OCI-LY7 (cell line): Measurements from ENCODE around the gene ISLR. TPM values are rescaled to one million over a fixed set of nuclear protein-coding genes. Genes with fewer than 3 reads are reported as not detected.

Experiments
- BruUV-seq: library from RNA; stranded (reverse); fragments of 400-500 nt; replicated peaks from 2 replicates; lab custom pipeline; 2021; lab: Mats Ljungman, UMichigan
- CTCF ChIA-PET: fragments of 300-600 bp; sonication (Branson Sonifier 250); formaldehyde crosslinking; loops from one replicate; lab custom pipeline; 2022; ENCODE audit warnings: antibody characterized with exemption; ENCODE audit not compliant: unreplicated experiment; lab: Charles Lee
- POLR2A ChIA-PET: fragments of 300-600 bp; sonication (Branson Sonifier 250); formaldehyde crosslinking; loops from one replicate; lab custom pipeline; 2022; ENCODE audit warnings: antibody characterized with exemption; lab: Charles Lee
- DNase-seq: peaks from one replicate; pipeline ENCODE4 v3.0.0-alpha.2; 2015; ENCODE audit warnings: low spot score
- H2AFZ ChIP-seq: fragments of 200-600 bp; sonication (generic), shearing (Covaris generic); 2 replicates; pipeline ENCODE4 v1.6.1; 2014; ENCODE audit warnings: mild to moderate bottlenecking, antibody characterized with exemption, low read length, moderate library complexity
- H3K27ac ChIP-seq: fragments of 200-600 bp; sonication (generic); 2 replicates; pipeline ENCODE4 v1.5.1; 2014; ENCODE audit warnings: mixed run types, low read depth, mild to moderate bottlenecking, moderate library complexity, low read length, inconsistent platforms; ENCODE audit not compliant: poor library complexity, severe bottlenecking
- H3K36me3 ChIP-seq: fragments of 200-600 bp; sonication (generic); 2 replicates; pipeline ENCODE4 v1.6.1; 2014; ENCODE audit warnings: mild to moderate bottlenecking, antibody characterized with exemption, low read length, moderate library complexity, mixed read lengths; ENCODE audit not compliant: insufficient read depth
- H3K4me1 ChIP-seq: fragments of 200-600 bp; sonication (generic); 2 replicates; pipeline ENCODE4 v1.5.1; 2014; ENCODE audit warnings: mild to moderate bottlenecking, low read length; ENCODE audit not compliant: insufficient read depth, poor library complexity, severe bottlenecking
- H3K4me2 ChIP-seq: fragments of 200-600 bp; sonication (generic); 2 replicates; pipeline ENCODE4 v1.6.1; 2014; ENCODE audit warnings: mild to moderate bottlenecking, low read length
- H3K4me3 ChIP-seq: fragments of 200-600 bp; sonication (generic); 2 replicates; pipeline ENCODE4 v1.5.1; 2014; ENCODE audit warnings: mild to moderate bottlenecking, low read depth, low read length; ENCODE audit not compliant: poor library complexity, severe bottlenecking
- H3K79me2 ChIP-seq: fragments of 200-600 bp; sonication (generic); 2 replicates; pipeline ENCODE4 v1.6.1; 2016; ENCODE audit warnings: low read depth, mild to moderate bottlenecking, low read length, moderate library complexity, mixed read lengths; ENCODE audit not compliant: insufficient read depth
- H3K9me2 ChIP-seq: fragments of 200-600 bp; sonication (generic); 2 replicates; pipeline ENCODE4 v1.6.1; 2016; ENCODE audit warnings: mild to moderate bottlenecking, low read length, mixed read lengths; ENCODE audit not compliant: insufficient read depth
- H3K9me3 ChIP-seq: fragments of 200-600 bp; sonication (generic); 2 replicates; pipeline ENCODE4 v1.6.1; 2014; ENCODE audit warnings: mild to moderate bottlenecking, mixed run types, low read length, mixed read lengths
- H4K20me1 ChIP-seq: fragments of 200-600 bp; sonication (generic); 2 replicates; pipeline ENCODE4 v1.6.1; 2014; ENCODE audit warnings: mild to moderate bottlenecking, antibody characterized with exemption, low read length, moderate library complexity, mixed read lengths; ENCODE audit not compliant: insufficient read depth
- EZH2phosphoT487 ChIP-seq: fragments of 200-600 bp; sonication (generic); IDR thresholded peaks from 2 replicates; pipeline ENCODE4 v1.6.1; 2018; ENCODE audit warnings: low read depth, borderline replicate concordance, mild to moderate bottlenecking, mixed run types, antibody characterized with exemption, low read length, moderate library complexity, mixed read lengths
- intact Hi-C: fragments of 100-400 bp; cut with micrococcal nuclease; formaldehyde crosslinking; loops from one replicate; pipeline ENCODE4 v1.10.0; 2022; ENCODE audit not compliant: unreplicated experiment
- total RNA-seq, 2 experiments: library from RNA; depleted of rRNA in 1 of 2; stranded (reverse); fragments of >200 nt in 1 of 2; shearing (Covaris generic) in 1 of 2; gene quantifications; 2 replicates each; pipeline ENCODE4 v1.2.3, GENCODE V29; 2014 to 2022
- TF ChIP-seq, protein P1 (sequence below): fragments of 200-600 bp; sonication (generic); conservative IDR thresholded peaks from 2 replicates; pipeline ENCODE4 v1.5.1; 2014; ENCODE audit warnings: mild to moderate bottlenecking, antibody characterized with exemption, low read length, moderate library complexity, mixed read lengths

Gene ISLR
- total RNA-seq, 2 experiments from 2014 or later: not detected

DNA sequence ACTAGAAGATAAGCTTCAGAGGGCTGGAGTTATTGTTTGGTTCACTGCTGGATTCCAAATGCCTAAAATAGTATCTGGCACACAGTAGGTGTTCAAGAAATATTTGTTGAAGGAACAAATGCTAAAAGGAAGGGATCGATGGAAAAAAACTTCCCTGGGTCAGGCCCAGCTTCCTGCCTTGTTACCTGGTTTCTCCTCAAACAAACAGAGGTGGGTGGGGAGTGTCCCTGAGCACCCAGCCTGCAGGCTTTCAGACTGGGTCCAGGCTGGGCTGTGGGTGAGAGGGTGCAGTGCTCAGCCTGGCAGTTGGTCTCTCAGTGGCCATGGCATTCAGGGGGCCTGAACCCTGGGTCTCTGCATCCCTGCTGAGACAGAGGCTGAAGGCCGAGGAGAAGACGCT, 43.4 kb downstream of the ISLR start:
- POLR2A ChIA-PET: no interaction called here
- H3K36me3 ChIP-seq: no peaks in the 10 kb centered on the region
- H3K4me2 ChIP-seq: no peak overlapping the region
- no peak for DNase-seq
- H3K79me2 ChIP-seq: no peaks in the 10 kb centered on the region
- intact Hi-C loops: no loop called here
- no peak overlapping the region for H2AFZ ChIP-seq
- BruUV-seq: no TSS peak
- H4K20me1 ChIP-seq: no peaks in the 10 kb centered on the region
- H3K9me3 ChIP-seq: no peaks in the 10 kb centered on the region
- H3K4me1 ChIP-seq: no peaks in the 10 kb centered on the region
- CTCF ChIA-PET: no interaction called here
- no peak overlapping the region for H3K4me3 ChIP-seq
- TF ChIP-seq EZH2phosphoT487: no peak
- TF ChIP-seq, protein P1, sequence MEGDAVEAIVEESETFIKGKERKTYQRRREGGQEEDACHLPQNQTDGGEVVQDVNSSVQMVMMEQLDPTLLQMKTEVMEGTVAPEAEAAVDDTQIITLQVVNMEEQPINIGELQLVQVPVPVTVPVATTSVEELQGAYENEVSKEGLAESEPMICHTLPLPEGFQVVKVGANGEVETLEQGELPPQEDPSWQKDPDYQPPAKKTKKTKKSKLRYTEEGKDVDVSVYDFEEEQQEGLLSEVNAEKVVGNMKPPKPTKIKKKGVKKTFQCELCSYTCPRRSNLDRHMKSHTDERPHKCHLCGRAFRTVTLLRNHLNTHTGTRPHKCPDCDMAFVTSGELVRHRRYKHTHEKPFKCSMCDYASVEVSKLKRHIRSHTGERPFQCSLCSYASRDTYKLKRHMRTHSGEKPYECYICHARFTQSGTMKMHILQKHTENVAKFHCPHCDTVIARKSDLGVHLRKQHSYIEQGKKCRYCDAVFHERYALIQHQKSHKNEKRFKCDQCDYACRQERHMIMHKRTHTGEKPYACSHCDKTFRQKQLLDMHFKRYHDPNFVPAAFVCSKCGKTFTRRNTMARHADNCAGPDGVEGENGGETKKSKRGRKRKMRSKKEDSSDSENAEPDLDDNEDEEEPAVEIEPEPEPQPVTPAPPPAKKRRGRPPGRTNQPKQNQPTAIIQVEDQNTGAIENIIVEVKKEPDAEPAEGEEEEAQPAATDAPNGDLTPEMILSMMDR: no peak
- H3K9me2 ChIP-seq: no peaks in the 10 kb centered on the region
- H3K27ac ChIP-seq: no peak overlapping the region

DNA sequence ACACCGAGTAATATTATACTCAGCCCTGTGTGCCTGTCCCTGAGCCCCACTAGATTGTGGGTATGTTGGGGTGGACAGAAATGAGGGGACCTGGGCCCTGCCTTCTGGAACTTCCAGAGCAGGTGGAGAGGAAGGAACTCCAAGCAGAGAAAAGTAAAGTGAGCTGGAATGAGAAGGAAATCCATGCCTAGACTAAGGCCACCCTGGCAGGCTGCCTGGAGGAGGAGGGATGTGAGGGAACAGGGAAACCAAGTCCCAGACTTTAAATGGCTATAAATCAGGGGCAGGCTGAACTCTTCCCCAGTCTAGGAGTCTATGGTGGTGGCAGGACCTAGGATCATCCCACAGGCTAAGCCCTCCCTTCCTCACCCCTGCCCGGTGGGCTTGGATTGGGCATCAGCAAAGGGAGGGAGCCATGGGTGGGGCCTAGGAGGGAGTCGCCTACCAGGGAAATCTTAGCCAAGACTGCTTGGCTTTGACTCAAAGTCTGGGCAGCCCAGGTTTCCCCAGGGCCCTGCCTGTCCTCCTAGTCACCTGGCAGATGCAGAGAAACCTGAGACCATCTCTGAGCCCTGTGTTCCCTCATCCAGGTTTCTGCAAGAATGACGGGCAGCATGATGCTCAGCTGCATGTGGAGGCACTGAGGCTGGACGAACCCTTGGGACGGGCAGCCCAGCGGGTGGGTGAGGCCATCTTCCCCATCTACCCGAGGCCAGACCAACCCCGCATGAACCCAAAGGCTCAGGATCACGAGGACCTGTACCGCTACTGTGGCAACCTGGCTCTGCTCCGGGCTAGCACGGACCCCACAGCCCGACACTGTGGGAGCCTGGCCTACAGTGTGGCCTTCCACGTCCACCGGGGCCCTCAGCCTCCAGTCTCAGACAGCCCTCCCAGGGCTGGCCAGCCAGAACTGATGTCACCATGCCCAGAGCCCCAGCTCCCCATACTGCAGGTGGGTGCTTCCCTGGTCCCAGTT, 44.7 kb downstream of the ISLR start:
- no peak overlapping the region for H3K4me2 ChIP-seq
- no peaks in the 10 kb centered on the region for H3K9me3 ChIP-seq
- TF ChIP-seq, protein P1: no peak
- no peak for TF ChIP-seq EZH2phosphoT487
- no TSS peak for BruUV-seq
- no peak for DNase-seq
- POLR2A ChIA-PET: no interaction called here
- no peaks in the 10 kb centered on the region for H3K9me2 ChIP-seq
- CTCF ChIA-PET: no interaction called here
- H3K79me2 ChIP-seq: no peaks in the 10 kb centered on the region
- intact Hi-C loops: no loop called here
- no peak overlapping the region for H3K27ac ChIP-seq
- no peak overlapping the region for H2AFZ ChIP-seq
- no peaks in the 10 kb centered on the region for H3K36me3 ChIP-seq
- no peaks in the 10 kb centered on the region for H3K4me1 ChIP-seq
- H4K20me1 ChIP-seq: no peaks in the 10 kb centered on the region
- no peak overlapping the region for H3K4me3 ChIP-seq
